Measurements from ENCODE around the gene ZC3H12A.

DNA sequence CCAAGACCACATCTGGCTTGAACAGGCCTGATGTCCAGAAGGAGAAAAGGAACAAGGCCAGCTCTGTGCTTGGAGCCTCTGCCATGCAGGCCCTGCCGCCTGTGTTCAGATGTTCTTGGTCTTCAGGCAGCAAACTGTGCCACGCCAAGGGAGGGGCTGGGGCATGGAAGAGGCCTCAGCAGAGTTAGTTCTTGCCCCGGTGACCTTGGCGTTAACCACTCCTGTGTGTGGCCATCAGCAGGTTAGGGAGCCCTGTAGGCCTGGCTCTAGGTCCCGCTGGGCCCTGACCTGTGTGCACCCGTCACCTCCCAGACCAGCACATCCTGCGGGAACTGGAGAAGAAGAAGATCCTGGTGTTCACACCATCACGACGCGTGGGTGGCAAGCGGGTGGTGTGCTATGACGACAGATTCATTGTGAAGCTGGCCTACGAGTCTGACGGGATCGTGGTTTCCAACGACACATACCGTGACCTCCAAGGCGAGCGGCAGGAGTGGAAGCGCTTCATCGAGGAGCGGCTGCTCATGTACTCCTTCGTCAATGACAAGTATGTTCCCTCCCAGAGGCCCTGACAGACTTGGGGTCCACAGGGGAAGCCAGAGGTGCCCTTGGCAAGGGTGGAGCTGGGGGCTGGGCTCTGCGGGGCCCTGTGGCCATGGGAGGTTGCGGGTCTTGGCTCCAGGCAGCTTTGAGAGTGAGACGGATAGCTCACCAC lies 7.1 kb downstream of the ZC3H12A start:
- peak in 1 of 2 donors; percentile 41 for TF ChIP-seq POLR2AphosphoS5 (IDR thresholded peaks at IDR 0.05; ENCODE audit: insufficient read depth in 1 of 2, low read depth in 1 of 2)
- TF ChIP-seq, protein P1, sequence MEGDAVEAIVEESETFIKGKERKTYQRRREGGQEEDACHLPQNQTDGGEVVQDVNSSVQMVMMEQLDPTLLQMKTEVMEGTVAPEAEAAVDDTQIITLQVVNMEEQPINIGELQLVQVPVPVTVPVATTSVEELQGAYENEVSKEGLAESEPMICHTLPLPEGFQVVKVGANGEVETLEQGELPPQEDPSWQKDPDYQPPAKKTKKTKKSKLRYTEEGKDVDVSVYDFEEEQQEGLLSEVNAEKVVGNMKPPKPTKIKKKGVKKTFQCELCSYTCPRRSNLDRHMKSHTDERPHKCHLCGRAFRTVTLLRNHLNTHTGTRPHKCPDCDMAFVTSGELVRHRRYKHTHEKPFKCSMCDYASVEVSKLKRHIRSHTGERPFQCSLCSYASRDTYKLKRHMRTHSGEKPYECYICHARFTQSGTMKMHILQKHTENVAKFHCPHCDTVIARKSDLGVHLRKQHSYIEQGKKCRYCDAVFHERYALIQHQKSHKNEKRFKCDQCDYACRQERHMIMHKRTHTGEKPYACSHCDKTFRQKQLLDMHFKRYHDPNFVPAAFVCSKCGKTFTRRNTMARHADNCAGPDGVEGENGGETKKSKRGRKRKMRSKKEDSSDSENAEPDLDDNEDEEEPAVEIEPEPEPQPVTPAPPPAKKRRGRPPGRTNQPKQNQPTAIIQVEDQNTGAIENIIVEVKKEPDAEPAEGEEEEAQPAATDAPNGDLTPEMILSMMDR (IDR thresholded peaks at IDR 0.05) = no peak

Data from vagina (tissue), 2 donors.